HUES64 (cell line): ENCODE data around the gene POLR3H.

Experiments used
- H3K27ac ChIP-seq: 2 replicates; pipeline ENCODE4 v1.7.0; 2013; ENCODE audit warnings: low read depth, low read length, inconsistent platforms
- H3K27me3 ChIP-seq: 2 replicates; pipeline ENCODE4 v1.6.1; 2013; ENCODE audit warnings: mild to moderate bottlenecking, low read length; ENCODE audit not compliant: insufficient read depth
- H3K36me3 ChIP-seq: 2 replicates; pipeline ENCODE4 v1.6.1; 2013; ENCODE audit warnings: mild to moderate bottlenecking, low read length; ENCODE audit not compliant: insufficient read depth
- H3K4me1 ChIP-seq: 2 replicates; pipeline ENCODE4 v1.6.1; 2013; ENCODE audit warnings: mild to moderate bottlenecking, low read length, moderate library complexity; ENCODE audit not compliant: insufficient read depth
- H3K4me3 ChIP-seq: 2 replicates; pipeline ENCODE4 v1.5.1; 2013; ENCODE audit warnings: mild to moderate bottlenecking, low read length, moderate library complexity
- H3K9ac ChIP-seq: 2 replicates; pipeline ENCODE4 v1.6.1; 2013; ENCODE audit warnings: mild to moderate bottlenecking, low read depth, low read length
- H3K9me3 ChIP-seq: 2 replicates; pipeline ENCODE4 v1.6.1; 2013; ENCODE audit warnings: low read depth, low read length; ENCODE audit not compliant: insufficient read depth
- WGBS: fragments of 150-250, 120-280 bp; methylation state at CpG from one replicate; pipeline ENCODE4 v1.1.7; 2013; ENCODE audit warnings: missing lambda C conversion rate; 5-methylcytosine and 5-hydroxymethylcytosine counted together

The POLR3H gene

DNA sequence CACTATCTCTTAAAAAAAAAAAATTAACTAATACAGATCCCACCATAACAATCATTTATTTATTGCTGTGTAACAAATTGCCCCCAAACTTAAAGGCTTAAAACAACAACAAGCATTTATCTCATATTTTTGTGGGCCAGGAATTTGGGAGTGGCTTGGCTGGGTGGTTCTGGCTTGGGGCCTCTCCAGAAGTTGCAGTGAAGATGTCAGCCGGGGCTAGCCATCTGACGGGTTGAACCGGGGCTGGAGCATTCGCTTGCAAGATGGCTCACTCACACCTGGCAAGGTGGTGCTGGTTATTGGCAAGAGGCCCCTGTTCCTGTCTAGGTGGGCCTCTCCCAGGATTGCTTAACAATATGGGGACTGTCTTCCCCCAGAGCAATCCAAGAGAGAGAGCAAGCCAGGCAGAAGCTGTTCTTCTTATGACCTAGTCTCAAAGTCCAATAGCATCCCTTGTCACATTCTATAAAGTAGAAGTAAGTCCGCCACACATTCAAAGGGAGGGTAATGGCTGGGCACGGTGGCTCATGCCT lies 45.9 kb downstream of the POLR3H start:
- Histone ChIP-seq H3K36me3 (peaks cover 21% of the 10 kb centered on the region), H3K4me1 (no peaks in the 10 kb centered on the region), H3K27ac (no peak overlapping the region), H3K9me3 (no peaks in the 10 kb centered on the region), H3K4me3 (no peak overlapping the region), H3K27me3 (no peaks in the 10 kb centered on the region), H3K9ac (no peak overlapping the region)
- 97% methylated on average over 6 of the region's 6 CpGs for WGBS

DNA sequence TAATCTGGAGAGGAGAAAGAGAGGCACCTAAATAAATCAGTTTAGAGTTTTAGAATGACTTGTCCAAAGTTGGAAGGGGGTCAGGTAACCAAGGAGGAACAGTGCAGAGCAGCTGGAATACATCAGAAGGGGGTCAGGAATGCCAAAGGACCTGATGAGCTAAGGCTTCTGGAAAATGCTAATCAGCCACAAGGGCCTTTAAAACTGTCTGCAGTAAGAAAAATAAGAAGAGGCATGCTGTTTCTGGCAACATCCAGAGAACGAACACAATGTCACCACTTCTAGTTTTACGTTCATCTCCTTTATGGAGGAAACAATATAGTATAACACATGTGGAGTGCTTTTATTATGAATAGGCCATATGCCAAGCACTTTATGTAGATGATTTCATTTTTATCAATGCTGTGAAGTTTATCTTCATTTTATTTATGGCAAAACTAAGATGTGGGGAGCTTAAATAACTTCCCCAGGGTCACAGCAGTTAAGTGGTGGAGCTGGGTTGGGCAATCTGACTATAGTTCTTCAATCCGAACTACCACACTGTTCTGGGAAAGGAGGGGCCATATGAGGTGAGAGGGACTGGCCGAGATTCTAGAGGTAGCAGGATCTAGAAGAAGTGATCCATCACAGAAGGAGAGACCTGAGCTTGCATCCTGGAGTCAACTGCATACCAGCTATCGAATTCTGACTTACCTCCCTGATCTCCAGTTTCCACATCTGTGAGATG lies 52.7 kb downstream of the POLR3H start:
- WGBS = 94% methylated on average over 4 of the region's 5 CpGs

DNA sequence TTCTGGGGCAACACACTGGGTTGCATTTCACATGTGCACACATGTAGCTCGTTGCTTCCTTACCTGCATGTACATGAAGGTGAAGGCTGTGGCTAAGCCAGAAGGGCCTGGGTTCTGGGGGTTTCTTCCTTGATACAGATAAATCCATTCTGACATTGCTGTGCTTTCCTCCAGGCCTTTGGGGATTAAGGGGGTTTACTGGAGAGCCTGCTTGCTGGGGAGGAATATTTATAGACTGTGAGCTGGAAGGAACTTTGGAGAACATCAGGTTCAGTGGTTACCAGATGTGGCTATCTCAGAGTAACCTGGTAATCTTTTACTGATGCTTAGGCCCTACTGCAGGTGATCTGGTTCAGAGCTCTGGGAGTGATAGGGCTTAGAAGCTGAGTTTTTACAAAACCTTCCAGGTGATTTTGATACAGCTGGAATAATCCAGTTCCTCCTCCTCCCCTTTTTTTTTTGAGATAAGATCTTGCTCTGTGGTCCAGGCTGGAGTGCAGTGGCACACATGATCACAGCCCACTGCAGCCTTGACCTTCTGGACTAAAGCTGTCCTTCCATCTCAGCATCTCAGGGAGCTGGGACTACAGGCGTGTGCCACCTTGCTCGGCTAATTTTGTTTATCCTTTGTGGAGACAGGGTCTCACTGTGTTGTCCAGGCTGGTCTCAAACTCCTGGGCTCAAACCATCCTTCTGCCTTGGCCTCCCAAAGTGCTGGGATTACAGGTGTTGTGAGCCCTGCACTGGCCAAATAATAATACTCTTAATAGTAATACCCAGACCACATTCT lies 55.5 kb downstream of the POLR3H start:
- Histone ChIP-seq H3K36me3 (no peaks in the 10 kb centered on the region), H3K27me3 (no peaks in the 10 kb centered on the region), H3K4me3 (no peak overlapping the region), H3K9me3 (no peaks in the 10 kb centered on the region), H3K9ac (no peak overlapping the region), H3K27ac (no peak overlapping the region; the same call in 1 of the 2 replicates), H3K4me1 (peaks cover 37% of the 10 kb centered on the region)
- 96% methylated on average over 3 of the region's 3 CpGs for WGBS

More for the DNA sequence above, 52.7 kb downstream of the POLR3H start:
- H3K27me3 ChIP-seq = no peaks in the 10 kb centered on the region
- no peaks in the 10 kb centered on the region for H3K9me3 ChIP-seq
- H3K9ac ChIP-seq = no peak overlapping the region
- H3K27ac ChIP-seq = no peak overlapping the region
- H3K4me1 ChIP-seq = peaks cover 37% of the 10 kb centered on the region
- no peak overlapping the region for H3K4me3 ChIP-seq
- H3K36me3 ChIP-seq = no peaks in the 10 kb centered on the region

DNA sequence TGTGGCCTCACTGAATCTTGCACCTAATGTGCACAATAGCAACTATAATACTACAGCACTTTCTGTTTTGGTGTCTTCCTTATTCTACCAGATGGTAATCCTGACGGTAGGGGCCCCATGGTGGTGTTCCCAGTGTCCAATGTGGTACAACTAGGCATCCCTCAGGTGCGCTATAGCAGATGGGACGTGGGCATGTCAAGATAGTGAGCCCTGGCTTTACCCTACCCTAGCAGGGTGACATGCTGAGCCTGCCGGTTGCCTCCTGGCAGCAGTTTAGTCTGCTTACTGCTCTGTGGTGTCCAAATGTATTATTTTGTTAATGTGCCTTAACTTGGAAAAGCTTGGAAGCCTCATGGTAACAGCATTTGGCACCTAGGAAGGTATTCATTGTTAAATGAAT lies 56.2 kb downstream of the POLR3H start:
- no peak overlapping the region; the same call in 1 of the 2 replicates for H3K27ac ChIP-seq
- no peak overlapping the region for H3K4me3 ChIP-seq
- H3K9ac ChIP-seq = no peak overlapping the region
- H3K9me3 ChIP-seq = no peaks in the 10 kb centered on the region
- 78% methylated on average over 4 of the region's 4 CpGs for WGBS
- H3K36me3 ChIP-seq = no peaks in the 10 kb centered on the region
- no peaks in the 10 kb centered on the region for H3K27me3 ChIP-seq
- peaks cover 38% of the 10 kb centered on the region for H3K4me1 ChIP-seq

DNA sequence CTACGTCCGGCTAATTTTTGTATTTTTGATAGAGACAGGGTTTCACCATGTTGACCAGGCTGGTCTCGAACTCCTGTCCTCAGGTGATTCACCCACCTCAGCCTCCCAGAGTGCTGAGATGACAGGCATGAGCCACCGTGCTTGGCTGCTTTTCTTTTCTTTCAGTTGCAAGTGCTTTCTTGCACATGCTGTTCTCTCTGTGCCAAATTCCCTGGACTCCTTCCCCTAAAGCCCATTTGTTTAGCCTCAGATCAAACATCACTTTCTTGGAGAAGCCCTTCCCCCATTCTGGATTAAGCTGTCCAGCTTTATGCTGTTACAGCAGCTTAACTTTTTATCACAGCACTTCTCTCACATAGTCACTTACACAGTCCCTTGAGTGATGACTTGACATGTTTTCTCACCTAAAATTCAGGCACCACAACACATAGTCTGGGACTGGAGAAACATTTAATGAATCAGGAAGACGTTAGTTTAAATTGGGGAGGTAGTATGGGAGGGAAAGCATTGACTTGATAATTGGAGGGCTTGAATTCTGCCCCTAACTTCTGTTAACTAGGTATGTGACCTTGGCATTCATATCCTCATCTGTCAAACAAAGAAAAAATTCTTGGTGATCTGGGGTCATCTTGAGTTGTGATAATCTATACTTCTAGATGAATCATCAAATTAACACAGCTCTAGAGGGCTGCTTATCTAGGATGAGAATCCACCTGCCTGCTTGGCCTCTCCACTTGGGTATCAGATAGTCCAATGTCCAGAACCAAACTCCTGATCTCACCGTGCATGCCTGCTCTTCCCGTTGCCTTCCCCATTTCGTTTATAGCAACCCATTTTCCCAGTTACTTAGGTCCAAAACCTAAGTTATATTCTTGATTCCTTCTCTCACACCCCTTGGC lies 57.0 kb downstream of the POLR3H start:
- H3K36me3 ChIP-seq = no peaks in the 10 kb centered on the region
- H3K4me1 ChIP-seq = peaks cover 45% of the 10 kb centered on the region
- no peaks in the 10 kb centered on the region for H3K27me3 ChIP-seq
- WGBS = 91% methylated on average over 8 of the region's 8 CpGs
- H3K4me3 ChIP-seq = no peak overlapping the region
- H3K9ac ChIP-seq = no peak overlapping the region
- no peak overlapping the region for H3K27ac ChIP-seq
- no peaks in the 10 kb centered on the region for H3K9me3 ChIP-seq

DNA sequence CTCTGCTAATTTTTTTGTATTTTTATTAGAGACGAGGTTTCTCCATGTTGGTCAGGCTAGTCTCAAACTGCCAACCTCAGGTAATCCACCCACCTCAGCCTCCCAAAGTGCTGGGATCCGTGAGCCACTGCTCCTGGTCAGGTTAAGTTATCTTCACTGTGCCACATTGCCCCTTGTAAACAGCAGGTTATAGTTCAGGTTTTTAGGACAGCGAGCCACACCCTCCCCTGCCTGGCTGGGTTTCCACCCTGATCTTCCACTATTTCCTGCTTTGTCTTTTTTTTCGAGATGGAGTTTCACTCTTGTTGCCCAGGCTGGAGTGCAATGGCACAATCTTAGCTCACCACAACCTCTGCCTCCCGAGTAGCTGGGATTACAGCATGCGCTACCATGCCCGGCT lies 59.2 kb downstream of the POLR3H start:
- Histone ChIP-seq H3K4me1 (peaks cover 53% of the 10 kb centered on the region), H3K9me3 (no peaks in the 10 kb centered on the region), H3K36me3 (no peaks in the 10 kb centered on the region), H3K4me3 (no peak overlapping the region), H3K27ac (no peak overlapping the region), H3K27me3 (no peaks in the 10 kb centered on the region), H3K9ac (no peak overlapping the region)
- WGBS = 91% methylated on average over 7 of the region's 7 CpGs

DNA sequence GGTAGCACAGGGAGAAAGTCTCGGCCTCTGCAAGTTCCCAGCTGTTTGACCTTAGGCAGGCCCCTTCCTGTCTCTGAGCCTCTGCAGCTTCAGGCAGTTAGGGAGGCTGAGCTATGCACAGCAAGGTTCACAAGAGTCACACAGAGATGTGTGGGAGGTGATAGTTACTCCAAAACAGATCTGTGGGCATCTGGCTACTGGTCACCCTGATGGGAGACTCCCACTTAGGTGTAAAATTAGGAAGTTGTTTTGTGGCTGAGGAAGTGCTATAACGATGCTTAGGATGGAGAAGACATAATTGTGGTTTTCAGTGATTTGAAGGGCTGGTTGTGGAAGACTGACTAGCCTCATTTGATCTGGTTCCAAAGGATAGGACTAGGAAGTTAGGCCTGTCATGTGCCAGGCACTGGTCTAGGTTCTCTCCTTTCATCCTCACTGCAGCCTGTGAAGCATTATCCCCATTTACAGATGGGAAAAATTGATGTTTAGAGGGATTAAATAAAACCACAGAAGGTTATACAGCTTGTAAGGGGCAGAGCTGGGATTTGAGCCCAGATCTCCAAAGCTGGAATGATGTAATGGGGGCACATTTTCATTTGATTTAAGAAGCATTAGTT lies 61.8 kb downstream of the POLR3H start:
- H3K36me3 ChIP-seq = no peaks in the 10 kb centered on the region
- peak overlapping the region; percentile 89 for H3K27ac ChIP-seq
- WGBS = 61% methylated on average over 2 of the region's 2 CpGs

DNA sequence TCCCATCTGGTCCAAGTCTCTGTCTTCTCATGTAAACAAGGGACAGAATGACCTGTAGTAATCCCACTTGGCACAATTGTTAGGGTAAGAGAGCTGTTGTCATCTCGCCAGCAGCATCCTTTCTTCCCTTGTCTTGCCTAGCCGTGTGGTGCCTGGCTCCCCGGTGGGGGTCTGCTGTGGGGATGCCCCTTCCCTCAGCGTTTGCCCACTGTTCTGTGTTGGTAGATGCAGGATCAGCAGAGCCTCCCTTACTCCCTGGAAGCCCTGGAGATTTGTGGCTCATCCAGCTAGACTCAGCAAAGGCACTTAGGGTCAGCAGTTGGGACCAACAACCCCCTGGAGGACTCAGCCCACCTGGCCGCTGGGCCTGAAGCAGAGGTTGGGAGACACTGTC lies 62.3 kb downstream of the POLR3H start:
- H3K4me1 ChIP-seq = peaks cover 37% of the 10 kb centered on the region

More for the DNA sequence above, 61.8 kb downstream of the POLR3H start:
- no peak overlapping the region for H3K9ac ChIP-seq
- H3K27me3 ChIP-seq = no peaks in the 10 kb centered on the region
- H3K9me3 ChIP-seq = no peaks in the 10 kb centered on the region
- peak overlapping the region; percentile 17 for H3K4me3 ChIP-seq
- H3K4me1 ChIP-seq = peaks cover 41% of the 10 kb centered on the region

DNA sequence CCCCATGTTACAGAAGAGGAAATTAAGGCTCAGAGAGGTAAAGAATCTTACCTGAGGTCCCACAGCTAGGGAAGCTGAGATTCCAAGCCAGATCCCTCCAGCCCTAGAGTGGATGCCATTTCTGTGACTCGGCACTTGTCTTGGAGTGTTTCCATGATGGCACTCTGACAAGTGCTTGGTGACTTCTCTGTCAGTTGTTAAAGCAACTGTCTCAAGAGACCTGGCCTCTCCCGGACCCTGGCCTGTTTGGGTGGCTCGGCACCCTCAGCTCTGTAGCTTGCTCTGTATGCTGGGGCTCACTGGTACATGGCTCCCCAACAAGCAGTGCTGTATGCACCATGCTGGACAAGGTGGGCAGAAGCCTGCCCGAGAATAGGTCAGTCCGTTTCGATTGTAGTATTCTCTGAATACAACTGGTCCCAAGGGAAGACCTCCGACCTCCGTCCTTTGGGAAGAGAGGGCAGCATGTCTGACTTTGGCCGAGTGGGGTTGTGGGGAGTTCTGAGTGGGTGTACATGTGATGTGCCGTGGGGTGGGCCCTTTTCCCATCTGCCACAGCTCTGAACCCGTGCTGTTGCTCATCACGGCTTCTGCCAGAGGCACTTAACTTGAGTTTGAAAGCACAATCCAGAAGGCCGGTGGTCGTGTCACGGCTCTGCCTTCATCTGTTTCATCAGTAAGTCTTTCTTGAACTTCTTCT lies 63.0 kb downstream of the POLR3H start:
- Histone ChIP-seq H3K4me3 (peak overlapping the region; percentile 17), H3K9me3 (no peaks in the 10 kb centered on the region), H3K27me3 (no peaks in the 10 kb centered on the region), H3K4me1 (peaks cover 37% of the 10 kb centered on the region), H3K9ac (no peak overlapping the region), H3K27ac (peak overlapping the region; percentile 89), H3K36me3 (no peaks in the 10 kb centered on the region)
- WGBS = 88% methylated on average over 15 of the region's 15 CpGs

More for the DNA sequence above, 62.3 kb downstream of the POLR3H start:
- 22% methylated on average over 5 of the region's 5 CpGs for WGBS
- no peaks in the 10 kb centered on the region for H3K36me3 ChIP-seq
- H3K9ac ChIP-seq = no peak overlapping the region
- no peaks in the 10 kb centered on the region for H3K27me3 ChIP-seq
- peak overlapping the region; percentile 89 for H3K27ac ChIP-seq
- peak overlapping the region; percentile 17 for H3K4me3 ChIP-seq
- no peaks in the 10 kb centered on the region for H3K9me3 ChIP-seq

DNA sequence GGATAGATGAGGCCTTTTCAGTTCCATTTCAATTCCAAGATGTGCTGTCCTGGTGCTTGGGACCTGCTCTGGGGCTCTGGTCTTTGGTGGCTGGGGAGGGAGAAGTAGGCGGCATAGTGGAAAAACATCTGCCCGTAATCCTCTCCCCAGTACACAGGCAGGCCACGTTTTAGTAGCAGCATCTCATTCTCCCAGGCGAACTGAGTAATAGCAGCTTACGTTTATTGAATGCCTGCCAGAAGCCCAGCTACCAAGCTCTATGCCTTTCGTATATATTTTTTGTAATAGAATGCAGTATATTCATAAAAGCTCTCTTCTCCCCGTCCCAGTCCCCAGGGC lies 63.9 kb downstream of the POLR3H start:
- H3K27me3 ChIP-seq = no peaks in the 10 kb centered on the region
- H3K36me3 ChIP-seq = no peaks in the 10 kb centered on the region
- peak overlapping the region; percentile 13; the same call in 1 of the 2 replicates for H3K27ac ChIP-seq
- no peak overlapping the region for H3K4me3 ChIP-seq
- H3K9ac ChIP-seq = no peak overlapping the region
- peaks cover 37% of the 10 kb centered on the region for H3K4me1 ChIP-seq
- no peaks in the 10 kb centered on the region for H3K9me3 ChIP-seq
- WGBS = 83% methylated on average over 6 of the region's 7 CpGs
